OCI-LY3 (cell line): Measurements from ENCODE around the gene OR13C9.
"Not testable (repeated sequence)": the region's sequence is repeated elsewhere in the genome, so short reads cannot be mapped to it uniquely, and the experiment has no call there.

Experiments used
- H2AFZ ChIP-seq: fragments of 200-600, 300-600 bp; shearing (Covaris generic); 2 replicates; pipeline ENCODE4 v1.6.0; 2014; ENCODE audit warnings: antibody characterized with exemption, low read depth, low read length
- H3K27ac ChIP-seq: fragments of 200-600, 300-600 bp; sonication (generic); 2 replicates; pipeline ENCODE4 v1.5.1; 2014; ENCODE audit warnings: mild to moderate bottlenecking, low read length, moderate library complexity, mixed read lengths
- H3K27me3 ChIP-seq: fragments of 200-600, 300-600 bp; sonication (generic); 2 replicates; pipeline ENCODE4 v1.6.1; 2014; ENCODE audit warnings: low read depth, low read length, mixed read lengths
- H3K36me3 ChIP-seq: fragments of 200-600, 300-600 bp; sonication (generic); replicated peaks from 2 replicates; pipeline ENCODE3; 2014; ENCODE audit warnings: low read depth, low read length, mixed read lengths
- H3K4me1 ChIP-seq: fragments of 300-600, 200-600 bp; sonication (generic); 2 replicates; pipeline ENCODE4 v1.6.1; 2014; ENCODE audit warnings: low read length, mixed read lengths
- H3K4me2 ChIP-seq: fragments of 200-600, 300-600 bp; sonication (generic); 2 replicates; pipeline ENCODE4 v1.6.1; 2014; ENCODE audit warnings: low read length, mixed read lengths
- H3K4me3 ChIP-seq: fragments of 300-600, 200-600 bp; sonication (generic); 2 replicates; pipeline ENCODE4 v1.5.1; 2014; ENCODE audit warnings: antibody characterized with exemption, mild to moderate bottlenecking, low read length, moderate library complexity
- H3K79me2 ChIP-seq: fragments of 300-600, 200-600 bp; shearing (Covaris generic); 2 replicates; pipeline ENCODE4 v1.6.1; 2014; ENCODE audit warnings: mild to moderate bottlenecking, low read length, mixed read lengths
- H3K9ac ChIP-seq: fragments of 300-600, 200-600 bp; shearing (Covaris generic); 2 replicates; pipeline ENCODE4 v1.6.0; 2014; ENCODE audit warnings: mild to moderate bottlenecking, low read length, moderate library complexity
- H3K9me3 ChIP-seq: fragments of 200-600, 300-600 bp; shearing (Covaris generic); 2 replicates; pipeline ENCODE4 v1.6.1; 2014; ENCODE audit warnings: low read length, mixed read lengths; ENCODE audit not compliant: insufficient read depth
- H4K20me1 ChIP-seq: fragments of 200-600, 300-600 bp; sonication (generic); 2 replicates; pipeline ENCODE4 v1.6.1; 2016; ENCODE audit warnings: low read length, mixed read lengths; ENCODE audit not compliant: insufficient read depth
- CTCF ChIP-seq: fragments of 200-600, 300-600 bp; sonication (generic); IDR thresholded peaks from 2 replicates; pipeline ENCODE4 v1.5.1; 2014; ENCODE audit warnings: antibody characterized with exemption, low read length, low read depth
- EZH2phosphoT487 ChIP-seq: fragments of 200-600 bp; shearing (Covaris generic); IDR thresholded peaks from 2 replicates; pipeline ENCODE4 v1.6.1; 2018; ENCODE audit warnings: antibody characterized with exemption, mixed run types, low read depth

The OR13C9 gene

GRCh38 chr9:104617418-104617817, 586 bp downstream of the OR13C9 start:
- H3K79me2 ChIP-seq, result no peaks in the 10 kb centered on the region
- H3K9me3 ChIP-seq, result no peaks in the 10 kb centered on the region
- H3K27me3 ChIP-seq, result no peaks in the 10 kb centered on the region
- TF ChIP-seq CTCF (no peak), EZH2phosphoT487 (no peak)
- no peak overlapping the region for H3K4me3 ChIP-seq
- no peaks in the 10 kb centered on the region for H3K4me1 ChIP-seq
- H3K36me3 ChIP-seq, result no peaks in the 10 kb centered on the region
- no peak overlapping the region for H3K4me2 ChIP-seq
- no peak overlapping the region for H3K27ac ChIP-seq
- H3K9ac ChIP-seq, result no peak overlapping the region
- no peak overlapping the region for H2AFZ ChIP-seq
- H4K20me1 ChIP-seq, result no peaks in the 10 kb centered on the region

- Histone ChIP-seq H3K4me2 (no peak overlapping the region), H3K27me3 (no peaks in the 10 kb centered on the region), H3K27ac (no peak overlapping the region), H2AFZ (no peak overlapping the region), H4K20me1 (no peaks in the 10 kb centered on the region), H3K4me1 (no peaks in the 10 kb centered on the region), H3K4me3 (no peak overlapping the region), H3K9ac (no peak overlapping the region), H3K79me2 (no peaks in the 10 kb centered on the region), H3K9me3 (no peaks in the 10 kb centered on the region), H3K36me3 (no peaks in the 10 kb centered on the region)
- no peak for TF ChIP-seq EZH2phosphoT487
- no peak for TF ChIP-seq CTCF
Measured at GRCh38 chr9:104611213-104611612, 6.8 kb downstream of the OR13C9 start.

- peak; percentile 46 for TF ChIP-seq CTCF
- TF ChIP-seq EZH2phosphoT487, result no peak
- Histone ChIP-seq H3K4me1 (no peaks in the 10 kb centered on the region), H3K36me3 (no peaks in the 10 kb centered on the region), H3K9me3 (no peaks in the 10 kb centered on the region), H3K9ac (no peak overlapping the region), H3K79me2 (no peaks in the 10 kb centered on the region), H4K20me1 (no peaks in the 10 kb centered on the region), H3K4me3 (no peak overlapping the region), H3K4me2 (no peak overlapping the region), H2AFZ (no peak overlapping the region), H3K27me3 (no peaks in the 10 kb centered on the region), H3K27ac (no peak overlapping the region)
Measured at GRCh38 chr9:104608336-104608735, 9.7 kb downstream of the OR13C9 start.

- no peak overlapping the region for H3K4me3 ChIP-seq
- H3K4me2 ChIP-seq, result no peak overlapping the region
- no peaks in the 10 kb centered on the region for H4K20me1 ChIP-seq
- H3K4me1 ChIP-seq, result no peaks in the 10 kb centered on the region
- no peak overlapping the region for H3K9ac ChIP-seq
- H3K27me3 ChIP-seq, result no peaks in the 10 kb centered on the region
- TF ChIP-seq EZH2phosphoT487 (no peak), CTCF (no peak)
- H3K9me3 ChIP-seq, result no peaks in the 10 kb centered on the region
- no peaks in the 10 kb centered on the region for H3K36me3 ChIP-seq
- H3K79me2 ChIP-seq, result no peaks in the 10 kb centered on the region
- H2AFZ ChIP-seq, result no peak overlapping the region
- no peak overlapping the region for H3K27ac ChIP-seq
Measured at GRCh38 chr9:104606152-104606551, 11.9 kb downstream of the OR13C9 start.

- H3K4me2 ChIP-seq, H3K27ac ChIP-seq, H4K20me1 ChIP-seq, H3K4me1 ChIP-seq, H2AFZ ChIP-seq, H3K79me2 ChIP-seq, H3K36me3 ChIP-seq, H3K9me3 ChIP-seq, H3K27me3 ChIP-seq, H3K4me3 ChIP-seq, H3K9ac ChIP-seq: not testable (repeated sequence)
Measured at GRCh38 chr9:104605527-104605926, 12.5 kb downstream of the OR13C9 start, which contains the start of gene OR13C2. Gene OR13C2, minus strand, starts transcription at chr9:104605627. Its CDS starts 0 bp downstream, at chr9:104605627.
